Inflammatory macrophage treated with lipopolysaccharide for 4 hours (primary cell): Measurements from ENCODE around the gene FOS.

Experiments used
- DNase-seq: peaks from one replicate; pipeline ENCODE4 v3.0.0-alpha.2; 2020

FOS gene

DNA sequence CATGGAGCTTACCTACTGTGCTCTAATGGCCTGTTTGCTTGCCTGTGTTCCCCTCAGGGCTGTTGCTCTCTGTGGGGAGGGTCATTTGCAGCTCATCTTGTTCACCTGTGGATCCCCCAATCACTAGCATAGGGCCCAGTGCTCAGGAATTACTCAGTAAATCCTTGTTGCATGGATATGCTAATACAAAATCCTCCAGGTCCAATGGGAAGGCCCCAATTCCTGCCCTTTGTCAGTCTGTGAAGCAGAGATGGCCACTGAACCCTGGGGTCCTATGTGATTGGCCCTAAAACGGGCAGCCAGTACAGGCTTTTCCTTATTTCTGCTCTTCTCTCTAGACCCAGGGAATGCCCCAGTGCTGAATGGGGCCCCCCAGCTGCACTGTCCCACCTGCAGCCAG lies 44.1 kb downstream of the FOS start:
- DNase-seq: no peak

GRCh38 chr14:75323571-75323970 lies 44.9 kb downstream of the FOS start:
- no peak for DNase-seq

DNA sequence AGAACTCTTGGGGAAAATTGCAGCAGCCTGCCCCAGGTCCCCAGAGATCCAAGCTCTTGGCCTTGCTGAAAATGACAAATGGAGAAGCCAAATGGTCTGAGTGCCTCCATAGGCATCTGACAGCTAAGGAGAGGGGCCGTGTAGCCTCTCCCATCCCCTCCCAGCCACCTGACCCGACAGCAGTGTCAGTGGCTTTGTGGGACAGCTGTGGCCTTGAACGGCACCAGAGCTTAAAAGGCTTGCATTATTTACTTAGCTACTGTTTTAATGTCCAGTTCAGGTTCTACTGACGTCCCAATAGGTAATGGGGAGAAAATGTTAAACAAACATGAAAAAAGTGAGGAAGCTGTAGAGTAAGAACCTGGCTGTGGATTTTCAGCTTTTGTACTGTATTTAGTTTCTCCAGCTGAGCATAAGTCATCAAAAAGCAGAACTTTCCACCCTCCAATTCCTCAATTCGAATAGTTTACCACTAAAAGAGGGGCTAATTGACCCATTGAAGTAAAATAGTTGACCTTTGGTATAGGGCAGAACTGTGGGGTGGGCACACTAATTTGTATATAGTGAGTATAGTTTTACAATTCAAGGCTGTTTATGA lies 50.0 kb downstream of the FOS start:
- DNase-seq: no peak

- no peak for DNase-seq
These were observed 50.7 kb downstream of the FOS start for GRCh38 chr14:75329369-75329768.

DNA sequence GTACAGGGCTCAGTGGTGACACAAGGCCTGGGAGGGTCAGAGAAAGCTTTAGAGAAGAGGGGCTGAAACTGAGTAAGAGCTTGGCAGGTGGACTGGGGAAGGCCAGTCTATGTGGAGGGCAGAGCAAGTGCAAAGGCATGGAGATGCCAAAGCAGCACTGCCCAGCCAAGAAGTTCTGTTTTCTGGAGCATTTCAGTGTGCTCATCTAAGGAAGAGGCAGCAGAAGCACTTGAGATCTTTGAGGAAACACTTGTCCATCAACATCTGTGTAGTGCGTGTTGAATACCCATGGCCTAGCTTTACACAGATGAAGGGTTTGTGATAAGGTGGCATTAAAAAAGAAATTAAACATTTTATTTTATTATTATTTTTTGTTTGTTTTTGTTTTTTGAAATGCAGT lies 52.8 kb downstream of the FOS start:
- no peak for DNase-seq
